CD14-positive monocyte (primary cell): Measurements from ENCODE around the gene ACSF3. TPM values are rescaled to one million over a fixed set of nuclear protein-coding genes. Genes with fewer than 3 reads are reported as not detected.
A peak's percentile ranks its signal among the peaks of the same experiment; 100 is the strongest.

Experiments used
- DNase-seq, 3 donors: peaks; one replicate each; pipeline ENCODE4 v3.0.0-alpha.2; 2011 to 2022
- H2AFZ ChIP-seq: 2 replicates; pipeline ENCODE4 v1.6.0; 2012; ENCODE audit warnings: mild to moderate bottlenecking, low read depth, low read length, inconsistent platforms; ENCODE audit not compliant: insufficient read depth, poor library complexity, severe bottlenecking
- H3K27ac ChIP-seq, 2 donors: 1 replicate in 1 of 2; 2 replicates in 1 of 2; pipeline ENCODE4 v1.5.1; 2012 to 2013; ENCODE audit warnings: low read length in 2 of 2, control low read depth in 1 of 2, inconsistent platforms in 1 of 2, low read depth in 1 of 2, mild to moderate bottlenecking in 1 of 2
- H3K27me3 ChIP-seq, 2 donors: one replicate each; pipeline versions ENCODE4 v1.6.0 to v1.6.1; 2011 to 2013; ENCODE audit warnings: low read length in 2 of 2; ENCODE audit not compliant: control insufficient read depth in 2 of 2, insufficient read depth in 2 of 2
- H3K36me3 ChIP-seq, 2 donors: replicated peaks in 1 of 2; 1 replicate in 1 of 2; 2 replicates in 1 of 2; pipeline versions ENCODE4 v1.5.1 to v1.6.1; 2012 to 2013; ENCODE audit warnings: low read length in 2 of 2, control low read depth in 1 of 2, inconsistent platforms in 1 of 2, mild to moderate bottlenecking in 1 of 2; ENCODE audit not compliant: insufficient read depth in 2 of 2, control insufficient read depth in 1 of 2
- H3K4me1 ChIP-seq, 2 donors: 1 replicate in 1 of 2; 2 replicates in 1 of 2; pipeline versions ENCODE4 v1.5.1 to v1.6.1; 2012 to 2013; ENCODE audit warnings: low read length in 2 of 2, control low read depth in 1 of 2, inconsistent platforms in 1 of 2, mild to moderate bottlenecking in 1 of 2, moderate library complexity in 1 of 2; ENCODE audit not compliant: insufficient read depth in 2 of 2, control insufficient read depth in 1 of 2
- H3K4me2 ChIP-seq: replicated peaks from 2 replicates; pipeline ENCODE3; 2012; ENCODE audit warnings: low read length, moderate library complexity, mild to moderate bottlenecking; ENCODE audit not compliant: poor library complexity, severe bottlenecking; ENCODE audit errors: extremely low read depth
- H3K4me3 ChIP-seq, 3 experiments: fragments of 200-600 bp in 1 of 3; sonication (generic) in 1 of 3; replicated peaks in 1 of 3; 1 replicate in 2 of 3; 2 replicates in 1 of 3; pipeline ENCODE4 v1.5.1; 2011 to 2013; ENCODE audit warnings: low read length in 3 of 3, mild to moderate bottlenecking in 3 of 3, control low read depth in 2 of 3, low read depth in 2 of 3, inconsistent platforms in 1 of 3, moderate library complexity in 1 of 3
- H3K79me2 ChIP-seq: 2 replicates; pipeline ENCODE4 v1.6.0; 2012; ENCODE audit warnings: mild to moderate bottlenecking, control low read depth, inconsistent platforms, low read length, moderate library complexity; ENCODE audit not compliant: insufficient read depth
- H3K9ac ChIP-seq: 2 replicates; pipeline ENCODE4 v1.6.0; 2017; ENCODE audit warnings: low read length, mild to moderate bottlenecking; ENCODE audit not compliant: insufficient read depth, poor library complexity, severe bottlenecking
- H3K9me3 ChIP-seq, 2 donors: replicated peaks in 1 of 2; 1 replicate in 1 of 2; 2 replicates in 1 of 2; pipeline versions ENCODE4 v1.5.1 to v1.6.1; 2012 to 2013; ENCODE audit warnings: low read length in 2 of 2, control low read depth in 1 of 2; ENCODE audit not compliant: control insufficient read depth in 1 of 2, insufficient read depth in 1 of 2
- H4K20me1 ChIP-seq: 2 replicates; pipeline ENCODE4 v1.6.0; 2012; ENCODE audit warnings: mild to moderate bottlenecking, low read length, control low read depth, moderate library complexity; ENCODE audit not compliant: insufficient read depth
- H3K27ac Mint-ChIP-seq, 7 donors: one replicate each; pipeline ENCODE4 v1.8.0; 2020; ENCODE audit warnings: mild to moderate bottlenecking in 7 of 7, mixed read lengths in 7 of 7, moderate library complexity in 6 of 7, inconsistent platforms in 2 of 7
- H3K27me3 Mint-ChIP-seq, 3 donors: one replicate each; pipeline ENCODE4 v1.8.0; 2021 to 2022; ENCODE audit warnings: low read depth in 3 of 3, mild to moderate bottlenecking in 3 of 3, mixed read lengths in 3 of 3, moderate library complexity in 3 of 3, inconsistent platforms in 1 of 3
- H3K36me3 Mint-ChIP-seq, 2 donors: one replicate each; pipeline ENCODE4 v1.8.0; 2020; ENCODE audit warnings: mixed read lengths in 2 of 2, inconsistent platforms in 1 of 2, mild to moderate bottlenecking in 1 of 2
- H3K4me1 Mint-ChIP-seq: one replicate; pipeline ENCODE4 v1.8.0; 2020; ENCODE audit warnings: mild to moderate bottlenecking, mixed read lengths
- H3K4me3 Mint-ChIP-seq, 2 donors: one replicate each; pipeline ENCODE4 v1.8.0; 2020; ENCODE audit warnings: mild to moderate bottlenecking in 2 of 2, mixed read lengths in 2 of 2, moderate library complexity in 1 of 2
- H3K9me3 Mint-ChIP-seq, 7 donors: one replicate each; pipeline ENCODE4 v1.8.0; 2020 to 2022; ENCODE audit warnings: mixed read lengths in 7 of 7, mild to moderate bottlenecking in 6 of 7, moderate library complexity in 6 of 7, inconsistent platforms in 2 of 7
- CTCF ChIP-seq: fragments of 200-600 bp; IDR thresholded peaks from one replicate; pipeline ENCODE4 v1.8.0; 2022; ENCODE audit warnings: antibody characterized with exemption, mild to moderate bottlenecking
- WGBS: methylation state at CpG from one replicate; pipeline ENCODE4 v1.1.5; 2013; ENCODE audit warnings: missing lambda C conversion rate; ENCODE audit not compliant: insufficient coverage; 5-methylcytosine and 5-hydroxymethylcytosine counted together
- intact Hi-C, 2 donors: fragments of 100-400 bp; cut with micrococcal nuclease; formaldehyde crosslinking; loops; one replicate each; pipeline versions ENCODE4 v1.15.0 to v1.15.1; 2023
- polyA plus RNA-seq, 3 donors: library from polyadenylated mRNA; depleted of rRNA in 1 of 3; unstranded in 2 of 3; stranded (reverse) in 1 of 3; fragments of 300-500 nt in 2 of 3; fragments of >200 nt in 1 of 3; fragmentation: Illumina TruSeq in 2 of 3; gene quantifications; 1 replicate in 2 of 3; 2 replicates in 1 of 3; pipeline ENCODE4 v1.2.3, GENCODE V29; 2012 to 2021

The ACSF3 gene
- polyA plus RNA-seq, 3 donors: 23.5 to 26.7 (median 26.4) TPM

DNA sequence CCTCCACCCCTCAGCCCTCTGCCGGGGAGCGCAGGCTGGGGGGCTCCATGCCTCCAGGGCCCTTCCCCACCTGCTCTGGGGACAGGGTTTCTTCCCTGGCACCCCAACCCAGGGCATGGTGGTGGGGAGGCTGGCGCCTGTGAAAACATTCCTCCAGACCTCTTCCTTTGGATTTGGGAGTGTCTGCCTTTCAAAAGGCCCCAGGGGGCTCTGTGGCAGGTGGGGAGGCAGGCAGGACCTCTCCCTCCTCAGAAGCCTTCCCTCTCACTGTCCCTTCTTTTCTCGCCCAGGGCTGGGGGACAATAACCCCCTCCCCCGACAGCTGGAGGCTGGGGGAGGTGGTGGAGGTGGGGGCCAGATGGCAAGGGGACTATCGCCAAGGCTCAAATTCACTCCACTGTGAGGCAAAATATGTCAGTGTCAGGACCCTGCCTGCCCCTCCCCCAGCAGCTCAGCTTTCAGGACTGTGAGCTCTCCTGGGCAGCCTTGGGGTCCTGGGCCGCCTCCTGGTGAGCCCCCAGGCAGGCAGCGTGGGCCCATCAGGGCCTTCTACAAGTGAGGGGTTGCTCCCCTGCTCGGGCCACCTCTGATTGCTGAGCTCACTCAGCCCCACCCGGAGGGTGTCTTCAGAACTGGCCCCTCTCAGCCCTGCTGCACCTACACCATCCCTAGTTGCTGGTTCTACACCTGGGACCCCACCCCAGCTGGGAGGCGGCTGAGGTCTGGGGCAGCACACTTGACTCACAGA is 79.7 kb downstream of the ACSF3 start:
- intact Hi-C loops: loop anchor here in 1 of 2 donors (5.0 kb wide), 1 partner anchor 316 kb away; the partner anchor contains the start of genes GALNS and TRAPPC2L
- no peaks in the 10 kb centered on the region for H3K36me3 Mint-ChIP-seq
- peaks cover 6% of the 10 kb centered on the region for H3K4me1 Mint-ChIP-seq
- 96% methylated on average over 4 of the region's 11 CpGs for WGBS
- H3K27me3 Mint-ChIP-seq: peaks cover 10 to 52% (median 16%) of the 10 kb centered on the region in 3 donors
- Histone ChIP-seq H3K79me2 (no peaks in the 10 kb centered on the region), H3K4me3 (no peak overlapping the region), H3K4me1 (peaks cover 11 to 13% of the 10 kb centered on the region in 2 donors), H3K9me3 (no peaks in the 10 kb centered on the region), H3K27me3 (peaks cover 0 to 40% of the 10 kb centered on the region in 2 donors), H3K9ac (no peak overlapping the region), H3K4me2 (no peak overlapping the region), H3K36me3 (no peaks in the 10 kb centered on the region), H3K27ac (no peak overlapping the region), H4K20me1 (no peaks in the 10 kb centered on the region), H2AFZ (no peak overlapping the region)
- H3K9me3 Mint-ChIP-seq: peaks cover 0 to 4% (median 0%) of the 10 kb centered on the region in 7 donors
- TF ChIP-seq CTCF: no peak
- H3K4me3 Mint-ChIP-seq: no peak overlapping the region
- DNase-seq: no peak
- H3K27ac Mint-ChIP-seq: peak overlapping the region in 1 of 7 donors; percentile 2

DNA sequence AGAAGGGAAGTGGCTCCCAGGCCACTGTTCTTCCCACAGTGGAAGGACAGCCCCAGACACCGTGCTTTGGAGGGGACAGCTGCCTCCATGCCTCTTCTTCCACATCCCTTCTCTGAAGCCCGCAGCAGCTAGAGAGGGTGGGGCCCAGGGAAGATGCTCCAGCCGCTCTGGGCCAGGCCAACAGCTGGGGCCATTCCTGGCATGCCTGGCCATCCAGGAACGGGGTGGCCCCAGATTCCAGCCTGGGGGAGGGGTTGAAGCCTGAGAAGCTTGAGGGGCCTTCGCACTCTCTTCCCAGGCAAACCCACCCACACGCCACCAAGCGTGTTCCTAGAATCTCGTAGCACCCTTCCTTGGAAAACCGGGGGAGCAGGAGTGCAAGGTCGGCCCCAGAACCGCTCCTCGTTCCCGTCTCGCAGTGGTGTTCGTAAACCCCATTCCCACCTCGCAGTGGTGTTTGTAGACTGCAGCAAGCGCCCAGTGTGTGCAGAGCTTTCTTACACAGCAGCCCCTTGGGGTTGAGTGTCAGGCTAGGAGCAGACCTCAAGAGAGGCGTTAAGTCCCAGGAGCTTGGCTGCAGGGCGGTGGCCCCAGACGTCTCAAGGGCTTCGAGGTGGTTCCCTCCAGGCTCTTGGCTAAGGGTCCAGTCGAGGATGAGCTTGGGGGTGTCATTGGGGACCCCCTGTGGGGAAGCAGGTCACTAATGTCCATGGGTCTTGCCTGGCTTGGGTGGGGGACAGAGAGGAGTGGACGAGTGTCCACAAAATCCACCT is 80.6 kb downstream of the ACSF3 start:
- H3K9me3 Mint-ChIP-seq: peaks cover 0 to 4% (median 0%) of the 10 kb centered on the region in 7 donors
- H3K4me3 Mint-ChIP-seq: no peak overlapping the region
- 87% methylated on average over 14 of the region's 23 CpGs for WGBS
- H3K27me3 Mint-ChIP-seq: peaks cover 10 to 43% (median 11%) of the 10 kb centered on the region in 3 donors
- H3K79me2 ChIP-seq: no peaks in the 10 kb centered on the region
- no peaks in the 10 kb centered on the region for H3K9me3 ChIP-seq
- no peak overlapping the region for H3K4me2 ChIP-seq
- intact Hi-C loops: loop anchor here in 1 of 2 donors (5.0 kb wide), 1 partner anchor 317 kb away; the partner anchor contains the start of genes GALNS and TRAPPC2L
- TF ChIP-seq CTCF: no peak
- H3K4me1 ChIP-seq: peaks cover 11 to 13% of the 10 kb centered on the region in 2 donors
- H4K20me1 ChIP-seq: no peaks in the 10 kb centered on the region
- H3K4me3 ChIP-seq: no peak overlapping the region
- H3K36me3 Mint-ChIP-seq: no peaks in the 10 kb centered on the region
- no peak overlapping the region for H2AFZ ChIP-seq
- H3K27me3 ChIP-seq: peaks cover 0 to 40% of the 10 kb centered on the region in 2 donors
- no peak overlapping the region for H3K27ac ChIP-seq
- no peak overlapping the region for H3K9ac ChIP-seq
- H3K4me1 Mint-ChIP-seq: peaks cover 6% of the 10 kb centered on the region
- no peaks in the 10 kb centered on the region for H3K36me3 ChIP-seq
- no peak overlapping the region for H3K27ac Mint-ChIP-seq
- DNase-seq: no peak
